Caki2 (cell line): ENCODE data around the gene CNKSR3. TPM values are rescaled to one million over a fixed set of nuclear protein-coding genes. Genes with fewer than 3 reads are reported as not detected.

Source experiments
- DNase-seq: peaks from one replicate; pipeline ENCODE4 v3.0.0-alpha.2; 2015; ENCODE audit warnings: low read depth
- in situ Hi-C: cut with HindIII; loops from 2 replicates; pipeline ENCODE4 v1.10.0; 2016; ENCODE audit warnings: low sequenced_read_pairs, low pct_unique_long_range_greater_than_20kb, mixed read lengths
- total RNA-seq: library from RNA; depleted of rRNA; stranded (reverse); fragments of >200 nt; shearing (Covaris generic); gene quantifications from 2 replicates; pipeline ENCODE4 v1.2.3, GENCODE V29; 2014; ENCODE audit warnings: low replicate concordance; rRNA removed

The CNKSR3 gene
- total RNA-seq, 1 experiment from 2014 or later, result 23.0 TPM

DNA sequence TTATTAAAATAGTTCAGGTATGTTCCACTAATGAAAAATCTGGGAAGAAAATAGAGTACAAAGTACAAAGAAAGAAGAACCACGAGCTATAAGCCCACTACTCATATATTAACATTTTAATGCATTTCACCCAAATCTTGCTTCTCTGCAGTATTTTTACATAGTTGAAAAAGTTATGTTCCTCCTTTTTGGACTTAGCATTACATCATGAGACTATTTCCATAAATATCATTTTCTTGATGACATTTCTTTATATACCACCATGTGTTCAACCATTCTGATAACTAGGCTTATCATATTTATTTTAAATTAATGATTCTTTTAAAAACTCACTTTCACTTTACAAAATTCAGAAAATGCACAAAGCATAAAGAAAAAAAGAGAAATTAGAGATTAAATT is 156.9 kb downstream of the CNKSR3 start:
- in situ Hi-C loops, result no loop called here
- no peak for DNase-seq

DNA sequence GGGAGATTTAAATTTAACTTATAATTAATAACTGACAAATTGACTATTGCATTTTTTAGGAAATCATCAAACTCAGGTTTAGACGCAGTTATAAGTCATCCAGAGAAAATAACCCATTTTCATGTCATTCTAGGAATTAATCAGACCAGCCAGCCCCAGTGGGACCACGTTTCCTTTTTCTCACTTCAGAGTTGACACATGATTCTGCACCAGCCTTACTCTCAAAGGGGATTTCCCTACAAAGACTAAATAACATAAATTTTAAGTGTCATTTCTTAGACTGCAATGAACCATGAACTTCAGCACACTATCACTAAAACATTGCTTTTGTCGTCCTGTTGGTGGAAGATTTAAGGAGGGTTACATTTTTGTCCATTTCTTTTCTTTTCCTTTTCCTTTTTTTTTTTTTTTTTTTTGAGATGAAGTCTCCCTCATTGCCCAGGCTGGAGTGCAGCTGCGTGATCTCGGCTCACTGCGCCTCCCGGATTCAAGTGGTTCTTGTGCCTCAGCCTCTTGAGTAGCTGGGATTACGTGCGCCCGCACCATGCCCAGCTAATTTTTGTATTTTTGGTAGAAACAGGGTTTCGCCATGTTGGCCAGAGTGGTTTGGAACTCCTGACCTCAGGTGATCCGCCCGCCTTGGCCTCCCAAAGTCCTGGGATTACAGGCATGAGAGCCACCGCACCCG is 157.4 kb downstream of the CNKSR3 start:
- in situ Hi-C loops, result no loop called here

DNA sequence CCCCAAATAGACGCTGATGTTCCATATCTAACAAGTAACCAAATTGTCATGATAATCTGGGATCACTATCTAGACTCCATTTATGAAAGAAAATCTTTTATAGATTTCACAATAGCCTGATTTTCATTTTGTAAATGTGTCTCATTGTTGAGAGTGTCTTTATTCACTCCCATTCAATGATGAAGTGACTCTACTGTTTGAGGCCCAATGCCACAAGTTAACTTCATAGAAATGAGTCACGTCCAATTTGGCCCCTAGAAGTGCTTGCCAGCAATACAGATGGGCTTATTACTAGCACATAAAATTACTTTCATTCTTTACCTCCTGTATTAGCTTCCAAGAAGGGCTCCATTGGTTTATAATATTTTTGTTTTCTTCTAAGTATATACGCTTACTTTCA is 160.2 kb downstream of the CNKSR3 start:
- DNase-seq, result no peak
- in situ Hi-C loops, result no loop called here

More for the DNA sequence above, 157.4 kb downstream of the CNKSR3 start:
- DNase-seq, result no peak

DNA sequence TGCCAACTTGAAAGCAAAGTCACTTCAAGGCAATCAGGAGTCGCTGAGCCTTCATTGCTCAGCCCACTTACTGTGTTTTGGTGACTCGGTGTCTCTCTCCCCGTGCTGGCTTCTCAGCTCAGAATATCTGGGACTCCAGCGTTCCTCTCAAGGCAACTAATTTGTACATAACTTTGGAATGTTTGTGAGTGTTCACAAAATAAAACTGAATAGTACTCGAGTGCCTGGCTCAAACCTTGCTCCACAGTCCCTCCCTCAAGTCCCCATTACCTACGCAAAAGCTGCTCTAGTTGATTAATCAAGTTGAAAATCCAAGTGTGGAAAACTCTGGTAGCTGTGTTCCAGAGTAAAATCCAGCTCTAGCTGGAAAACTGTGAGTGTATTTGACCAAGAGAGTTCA is 162.5 kb downstream of the CNKSR3 start:
- DNase-seq, result no peak
- in situ Hi-C loops, result no loop called here

DNA sequence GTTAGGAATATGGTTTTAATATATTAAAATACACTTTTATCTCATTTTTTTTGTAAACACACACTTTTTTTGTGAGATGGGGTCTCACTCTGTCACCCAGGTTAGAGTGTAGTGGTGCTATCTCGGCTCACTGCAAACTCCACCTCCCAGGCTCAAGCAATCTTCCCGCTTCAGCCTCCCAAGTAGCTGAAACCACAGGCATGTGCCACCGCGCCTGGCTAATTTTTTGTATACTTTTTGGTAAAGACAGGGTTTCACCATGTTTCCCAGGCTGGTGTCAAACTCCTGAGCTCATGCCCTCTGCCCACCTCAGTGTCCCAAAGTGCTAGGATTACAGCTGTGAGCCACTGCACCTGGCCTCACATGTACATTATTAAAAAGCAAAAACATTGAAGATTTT is 164.7 kb downstream of the CNKSR3 start:
- no peak for DNase-seq
- in situ Hi-C loops, result no loop called here

DNA sequence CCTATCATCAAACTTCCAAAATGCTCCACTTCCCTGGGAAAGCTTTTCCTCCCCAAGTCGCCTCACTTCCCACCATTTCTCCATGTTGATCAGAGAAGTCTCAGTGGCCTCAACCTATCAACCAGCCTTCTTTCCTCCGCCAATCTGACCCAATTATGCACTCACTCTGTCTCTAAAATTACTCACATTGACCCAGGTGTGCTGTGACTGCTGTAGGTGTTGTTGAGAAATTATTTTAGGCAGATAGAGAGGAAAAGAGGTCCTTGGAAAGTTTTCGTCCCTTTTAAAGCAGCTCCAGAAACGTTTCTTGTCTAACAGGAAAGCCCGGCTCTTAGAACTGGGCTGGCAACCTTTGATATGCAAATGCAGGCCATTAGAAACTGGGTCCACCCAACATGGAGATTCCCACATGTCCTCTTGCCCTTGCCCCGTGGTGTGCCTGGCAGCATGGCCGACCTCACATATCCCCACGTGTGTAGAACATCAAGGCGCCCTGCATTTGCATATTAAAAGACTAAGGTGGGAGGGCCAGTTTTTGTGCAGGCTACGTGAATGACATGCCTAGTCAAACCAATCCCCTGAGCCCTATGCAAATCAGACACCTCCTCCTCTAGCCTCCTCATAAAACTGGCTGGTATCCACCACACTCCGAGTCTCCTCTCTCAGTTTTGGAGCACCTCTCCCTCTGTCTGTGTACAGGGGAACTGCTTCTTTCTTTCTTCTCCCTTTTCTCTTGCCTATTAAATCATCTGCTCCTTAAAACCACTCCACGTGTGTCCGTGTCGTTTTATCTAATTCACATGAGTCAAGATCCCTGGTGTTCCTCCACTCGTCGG is 166.8 kb downstream of the CNKSR3 start:
- DNase-seq, result peak; percentile 67
- in situ Hi-C loops, result no loop called here

DNA sequence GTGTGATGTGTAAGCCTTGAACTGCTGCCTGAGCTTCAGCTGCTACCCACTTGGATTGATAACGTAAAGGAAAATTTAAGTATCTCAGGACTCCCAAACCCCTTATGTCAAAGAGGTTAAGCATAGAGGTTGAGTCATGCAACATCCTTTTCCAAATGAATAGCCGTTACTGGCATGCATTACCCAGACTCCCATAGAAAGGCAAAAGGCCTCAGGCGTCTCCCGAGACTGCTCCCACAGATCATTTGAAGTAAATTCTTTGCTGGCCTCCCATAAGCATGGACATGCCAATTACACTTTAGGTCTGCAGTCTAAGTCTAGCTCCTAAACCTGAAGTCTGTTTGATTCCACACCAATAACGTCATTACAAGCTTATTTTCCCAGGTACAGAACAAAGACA is 168.6 kb downstream of the CNKSR3 start:
- in situ Hi-C loops, result no loop called here
- no peak for DNase-seq

DNA sequence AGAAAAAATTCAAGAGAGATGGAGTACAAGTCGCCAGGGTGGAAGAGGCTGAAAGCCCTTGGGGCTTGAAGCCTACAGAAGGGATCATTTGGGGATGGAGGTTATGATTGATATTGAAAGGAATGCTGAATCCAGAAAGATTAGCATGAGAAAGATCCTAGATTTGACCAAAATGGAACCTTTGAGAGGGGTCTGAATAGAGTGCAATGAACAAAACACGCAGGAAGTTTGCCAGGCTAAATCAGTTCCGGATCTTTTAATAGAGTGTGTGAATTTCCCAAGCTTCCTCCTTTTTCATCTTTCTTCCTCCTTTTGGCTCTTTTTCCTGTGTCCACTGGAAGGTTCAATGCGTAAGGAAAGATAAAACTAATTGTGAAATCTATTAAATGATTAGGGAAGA is 169.1 kb downstream of the CNKSR3 start:
- no peak for DNase-seq
- in situ Hi-C loops, result no loop called here

Other genes starting within 250 kb of the CNKSR3 start
- gene IPCEF1, start 153.9 kb downstream of the CNKSR3 start, total RNA-seq, result 0.20 and 0.29 TPM in 2 replicates
- gene SCAF8, start 222.7 kb upstream of the CNKSR3 start, total RNA-seq, result 7.3 and 10.2 TPM in 2 replicates